ENCODE data around the gene YWHAE.

The YWHAE gene

DNA sequence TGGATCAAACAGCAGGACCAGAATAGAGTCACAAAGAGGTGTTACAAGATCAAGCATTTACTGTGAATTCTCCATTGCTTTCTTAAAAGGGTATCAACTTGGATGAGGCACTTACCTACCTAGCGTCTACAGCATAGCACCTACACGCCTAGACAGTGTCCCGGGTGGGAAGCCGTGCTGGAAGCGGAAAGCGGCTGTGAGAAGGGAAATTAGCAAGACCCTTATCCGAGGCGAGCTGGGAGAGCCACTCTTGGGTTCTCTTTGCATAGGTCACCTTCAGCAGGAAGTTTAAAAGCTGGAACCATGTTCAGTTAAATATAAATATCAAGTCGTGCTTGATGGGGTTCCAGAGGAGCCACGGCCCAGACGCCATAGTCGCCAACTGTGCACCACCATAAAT, 74.3 kb downstream of the YWHAE start:
- H3K27me3 ChIP-seq = no peaks in the 10 kb centered on the region
- no peak overlapping the region for H3K4me3 ChIP-seq (ENCODE audit: low read depth, low read length)
- no peak for DNase-seq

DNA sequence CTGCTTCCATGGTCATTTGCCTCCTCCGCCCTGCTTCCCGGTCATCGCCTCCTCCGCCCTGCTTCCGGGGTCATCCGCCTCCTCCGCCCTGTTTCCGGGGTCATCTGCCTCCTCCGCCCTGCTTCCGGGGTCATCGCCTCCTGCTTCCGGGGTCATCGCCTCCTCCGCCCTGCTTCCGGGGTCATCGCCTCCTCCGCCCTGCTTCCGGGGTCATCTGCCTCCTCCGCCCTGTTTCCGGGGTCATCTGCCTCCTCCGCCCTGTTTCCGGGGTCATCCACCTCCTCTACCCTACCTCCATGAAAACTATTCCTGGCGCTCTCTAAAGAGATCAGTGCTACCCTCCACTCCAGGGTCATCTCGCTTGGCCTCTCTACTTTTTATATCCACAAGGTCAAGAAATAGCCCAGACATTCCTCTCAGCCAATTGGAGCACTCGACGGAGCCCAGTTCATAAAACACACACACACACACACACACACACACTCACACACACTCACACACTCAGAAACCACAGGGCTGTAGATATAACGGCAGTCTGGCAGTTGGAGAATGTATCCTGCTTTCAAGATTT, 75.7 kb downstream of the YWHAE start:
- DNase-seq = no peak
- H3K27me3 ChIP-seq = no peaks in the 10 kb centered on the region
- H3K4me3 ChIP-seq (ENCODE audit: low read depth, low read length) = no peak overlapping the region
- no peaks in the 10 kb centered on the region for H3K9me3 ChIP-seq
- TF ChIP-seq, protein P1, sequence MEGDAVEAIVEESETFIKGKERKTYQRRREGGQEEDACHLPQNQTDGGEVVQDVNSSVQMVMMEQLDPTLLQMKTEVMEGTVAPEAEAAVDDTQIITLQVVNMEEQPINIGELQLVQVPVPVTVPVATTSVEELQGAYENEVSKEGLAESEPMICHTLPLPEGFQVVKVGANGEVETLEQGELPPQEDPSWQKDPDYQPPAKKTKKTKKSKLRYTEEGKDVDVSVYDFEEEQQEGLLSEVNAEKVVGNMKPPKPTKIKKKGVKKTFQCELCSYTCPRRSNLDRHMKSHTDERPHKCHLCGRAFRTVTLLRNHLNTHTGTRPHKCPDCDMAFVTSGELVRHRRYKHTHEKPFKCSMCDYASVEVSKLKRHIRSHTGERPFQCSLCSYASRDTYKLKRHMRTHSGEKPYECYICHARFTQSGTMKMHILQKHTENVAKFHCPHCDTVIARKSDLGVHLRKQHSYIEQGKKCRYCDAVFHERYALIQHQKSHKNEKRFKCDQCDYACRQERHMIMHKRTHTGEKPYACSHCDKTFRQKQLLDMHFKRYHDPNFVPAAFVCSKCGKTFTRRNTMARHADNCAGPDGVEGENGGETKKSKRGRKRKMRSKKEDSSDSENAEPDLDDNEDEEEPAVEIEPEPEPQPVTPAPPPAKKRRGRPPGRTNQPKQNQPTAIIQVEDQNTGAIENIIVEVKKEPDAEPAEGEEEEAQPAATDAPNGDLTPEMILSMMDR (IDR thresholded peaks at IDR 0.05; ENCODE audit: low read depth, low read length) = no peak
- no peaks in the 10 kb centered on the region for H3K4me1 ChIP-seq
- H3K36me3 ChIP-seq = no peaks in the 10 kb centered on the region

More for the DNA sequence above, 74.3 kb downstream of the YWHAE start:
- Histone ChIP-seq H3K36me3 (no peaks in the 10 kb centered on the region), H3K4me1 (no peaks in the 10 kb centered on the region), H3K9me3 (no peaks in the 10 kb centered on the region)
- TF ChIP-seq, protein P1 (IDR thresholded peaks at IDR 0.05; ENCODE audit: low read depth, low read length) = no peak

DNA sequence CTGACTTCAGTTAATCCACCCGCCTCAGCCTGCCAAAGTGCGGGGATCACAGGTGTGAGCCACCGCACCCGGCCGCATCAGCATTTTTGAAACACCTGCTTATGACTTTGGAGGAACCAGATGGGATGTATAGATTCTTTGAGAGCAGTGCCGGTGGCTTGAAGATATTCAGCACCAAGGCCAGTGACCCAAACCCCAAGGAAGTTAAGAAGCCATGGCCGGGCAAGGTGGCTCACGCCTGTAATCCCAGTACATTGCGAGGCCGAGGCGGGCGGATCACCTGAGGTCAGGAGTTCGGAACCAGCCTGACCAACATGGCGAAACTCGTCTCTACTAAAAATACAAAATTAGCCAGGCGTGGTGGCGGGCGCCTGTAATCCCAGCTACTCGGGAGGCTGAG, 76.7 kb downstream of the YWHAE start:
- TF ChIP-seq, protein P1 (IDR thresholded peaks at IDR 0.05; ENCODE audit: low read depth, low read length) = no peak
- Histone ChIP-seq H3K4me3 (ENCODE audit: low read depth, low read length) (no peak overlapping the region), H3K4me1 (no peaks in the 10 kb centered on the region), H3K9me3 (no peaks in the 10 kb centered on the region), H3K27me3 (no peaks in the 10 kb centered on the region), H3K36me3 (no peaks in the 10 kb centered on the region)
- DNase-seq = no peak

DNA sequence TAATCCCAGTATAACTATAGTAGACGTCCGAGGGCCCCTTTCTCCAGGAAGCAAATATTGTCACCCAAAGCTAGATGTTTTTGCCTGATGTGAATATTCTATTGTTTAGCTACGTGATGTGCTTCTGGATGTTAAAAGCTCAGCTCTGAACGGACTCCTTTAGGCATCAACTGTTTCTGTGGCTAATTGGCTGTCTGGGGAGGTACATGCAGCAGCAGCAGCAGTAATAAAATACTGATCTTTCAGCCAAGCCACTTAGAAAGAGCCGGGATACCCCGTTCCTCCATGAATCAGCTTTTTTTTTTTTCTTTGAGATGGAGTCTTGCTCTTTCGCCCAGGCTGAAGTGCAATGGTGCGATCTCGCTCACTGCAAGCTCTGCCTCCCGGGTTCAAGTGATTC, 77.5 kb downstream of the YWHAE start:
- no peak overlapping the region for H3K4me3 ChIP-seq (ENCODE audit: low read depth, low read length)
- TF ChIP-seq, protein P1 (IDR thresholded peaks at IDR 0.05; ENCODE audit: low read depth, low read length) = no peak
- no peaks in the 10 kb centered on the region for H3K9me3 ChIP-seq
- no peaks in the 10 kb centered on the region for H3K36me3 ChIP-seq
- no peaks in the 10 kb centered on the region for H3K27me3 ChIP-seq
- H3K4me1 ChIP-seq = no peaks in the 10 kb centered on the region
- DNase-seq = no peak

DNA sequence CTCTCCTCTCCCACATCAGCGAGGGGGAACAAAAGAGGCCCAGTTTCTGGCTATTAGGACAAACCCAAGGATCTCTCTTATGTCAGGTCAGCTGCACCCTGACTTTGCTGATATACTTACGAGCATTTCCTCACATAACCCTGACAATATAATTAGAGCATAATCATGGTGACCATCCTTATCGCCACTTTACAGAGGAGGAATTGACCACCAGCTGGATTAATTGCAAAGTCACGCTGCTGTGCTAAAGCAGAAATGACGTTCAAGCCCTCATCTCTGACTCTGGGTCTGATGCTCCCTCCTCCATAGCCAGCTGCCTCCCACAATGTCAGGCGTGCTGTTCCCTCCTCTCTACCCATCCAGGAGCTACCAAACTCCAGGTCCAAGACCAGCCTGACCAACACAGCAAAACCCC, 78.0 kb downstream of the YWHAE start:
- no peak overlapping the region for H3K4me3 ChIP-seq (ENCODE audit: low read depth, low read length)
- H3K4me1 ChIP-seq = no peaks in the 10 kb centered on the region
- H3K9me3 ChIP-seq = no peaks in the 10 kb centered on the region
- TF ChIP-seq, protein P1 (IDR thresholded peaks at IDR 0.05; ENCODE audit: low read depth, low read length) = no peak
- H3K36me3 ChIP-seq = no peaks in the 10 kb centered on the region
- H3K27me3 ChIP-seq = no peaks in the 10 kb centered on the region
- no peak for DNase-seq

DNA sequence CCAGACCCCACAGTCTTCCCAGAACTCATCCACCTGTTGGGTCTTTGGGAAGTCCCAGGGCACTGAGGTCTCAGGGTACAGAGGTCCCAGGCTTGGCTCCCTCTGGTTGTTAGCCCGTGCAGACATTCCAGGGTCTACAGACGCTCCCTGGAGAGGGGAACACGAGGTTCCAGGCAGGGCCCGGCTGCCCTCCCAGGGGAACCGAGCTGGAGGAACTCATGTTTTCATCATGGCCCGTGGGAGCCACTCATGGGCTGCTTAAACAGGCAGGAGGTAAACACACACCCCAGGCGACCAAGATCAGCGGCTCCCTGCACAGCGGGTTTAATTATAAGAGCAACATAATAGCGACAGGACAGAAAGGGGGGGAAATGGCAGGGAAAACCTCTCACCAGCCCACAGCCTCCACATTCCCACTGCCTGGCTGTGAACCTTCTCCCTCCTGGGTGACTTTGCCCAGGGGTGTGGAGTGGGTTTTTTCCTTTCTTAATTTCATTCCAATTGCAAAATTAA, 84.1 kb downstream of the YWHAE start:
- H3K27me3 ChIP-seq = peaks cover 12% of the 10 kb centered on the region
- H3K36me3 ChIP-seq = no peaks in the 10 kb centered on the region
- H3K4me3 ChIP-seq (ENCODE audit: low read depth, low read length) = no peak overlapping the region
- TF ChIP-seq, protein P1 (IDR thresholded peaks at IDR 0.05; ENCODE audit: low read depth, low read length) = no peak
- no peak for DNase-seq
- no peaks in the 10 kb centered on the region for H3K4me1 ChIP-seq
- no peaks in the 10 kb centered on the region for H3K9me3 ChIP-seq

Data from BE2C (cell line).